ENCODE measurements around the gene ADAMTS9. TPM values are rescaled to one million over a fixed set of nuclear protein-coding genes. Genes with fewer than 3 reads are reported as not detected.
"Not testable (repeated sequence)": the region's sequence is repeated elsewhere in the genome, so short reads cannot be mapped to it uniquely, and the experiment has no call there.

ADAMTS9 gene
- total and polyA plus RNA-seq, 4 donors = 1.2 to 13.8 (median 7.4) TPM

DNA sequence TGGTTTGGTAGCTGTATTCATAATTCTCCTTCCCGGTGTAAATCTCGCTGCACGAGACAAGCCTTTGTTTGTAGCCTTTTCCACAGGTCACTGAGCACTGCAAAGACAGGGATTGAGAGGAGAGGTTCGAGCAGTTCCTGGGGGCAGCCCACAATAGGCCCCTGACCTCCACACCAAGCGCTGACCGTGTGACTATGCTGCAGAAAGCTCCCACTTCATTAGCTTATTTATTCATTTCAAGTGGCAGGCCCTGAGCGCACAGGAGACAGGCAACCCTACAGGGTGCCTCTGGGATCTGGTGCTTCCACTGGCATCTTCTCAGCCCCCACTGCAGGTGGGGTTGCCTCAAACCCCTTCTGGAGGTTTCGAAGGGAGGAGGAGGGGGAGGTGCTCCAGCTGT lies 140.9 kb downstream of the ADAMTS9 start:
- H3K9me3 ChIP-seq (ENCODE audit: control insufficient read depth in 4 of 4, low read length in 3 of 4) = no peaks in the 10 kb centered on the region
- H3K36me3 ChIP-seq (ENCODE audit: control insufficient read depth in 4 of 4, insufficient read depth in 3 of 4, low read depth in 1 of 4, low read length in 3 of 4) = no peaks in the 10 kb centered on the region
- no peaks in the 10 kb centered on the region for H3K4me1 ChIP-seq (ENCODE audit: control insufficient read depth in 4 of 4, insufficient read depth in 4 of 4, low read length in 3 of 4)
- H3K27me3 ChIP-seq (ENCODE audit: control insufficient read depth in 4 of 4, insufficient read depth in 4 of 4, low read length in 3 of 4) = no peaks in the 10 kb centered on the region
- no peak overlapping the region for H3K27ac ChIP-seq (ENCODE audit: low read depth in 1 of 2, low read length in 2 of 2)
- TF ChIP-seq JUND (IDR thresholded peaks at IDR 0.05) (no peak), EGR1 (IDR thresholded peaks at IDR 0.05; ENCODE audit: low read depth in 2 of 2) (no peak), GABPA (IDR thresholded peaks at IDR 0.05 in 1 of 2, conservative IDR thresholded peaks at IDR 0.05 in 1 of 2) (no peak), HNF4G (IDR thresholded peaks at IDR 0.05) (no peak), SP1 (IDR thresholded peaks at IDR 0.05) (no peak), YY1 (IDR thresholded peaks at IDR 0.05) (no peak), FOXA2 (IDR thresholded peaks at IDR 0.05) (no peak), RXRA (IDR thresholded peaks at IDR 0.05) (no peak), NR2F2 (IDR thresholded peaks at IDR 0.05) (no peak), HNF4A (conservative IDR thresholded peaks at IDR 0.05) (no peak)
- TF ChIP-seq, protein P1, sequence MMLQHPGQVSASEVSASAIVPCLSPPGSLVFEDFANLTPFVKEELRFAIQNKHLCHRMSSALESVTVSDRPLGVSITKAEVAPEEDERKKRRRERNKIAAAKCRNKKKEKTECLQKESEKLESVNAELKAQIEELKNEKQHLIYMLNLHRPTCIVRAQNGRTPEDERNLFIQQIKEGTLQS (IDR thresholded peaks at IDR 0.05) = no peak
- TF ChIP-seq, protein P2, sequence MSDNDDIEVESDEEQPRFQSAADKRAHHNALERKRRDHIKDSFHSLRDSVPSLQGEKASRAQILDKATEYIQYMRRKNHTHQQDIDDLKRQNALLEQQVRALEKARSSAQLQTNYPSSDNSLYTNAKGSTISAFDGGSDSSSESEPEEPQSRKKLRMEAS (IDR thresholded peaks at IDR 0.05) = no peak
- TF ChIP-seq, protein P3, sequence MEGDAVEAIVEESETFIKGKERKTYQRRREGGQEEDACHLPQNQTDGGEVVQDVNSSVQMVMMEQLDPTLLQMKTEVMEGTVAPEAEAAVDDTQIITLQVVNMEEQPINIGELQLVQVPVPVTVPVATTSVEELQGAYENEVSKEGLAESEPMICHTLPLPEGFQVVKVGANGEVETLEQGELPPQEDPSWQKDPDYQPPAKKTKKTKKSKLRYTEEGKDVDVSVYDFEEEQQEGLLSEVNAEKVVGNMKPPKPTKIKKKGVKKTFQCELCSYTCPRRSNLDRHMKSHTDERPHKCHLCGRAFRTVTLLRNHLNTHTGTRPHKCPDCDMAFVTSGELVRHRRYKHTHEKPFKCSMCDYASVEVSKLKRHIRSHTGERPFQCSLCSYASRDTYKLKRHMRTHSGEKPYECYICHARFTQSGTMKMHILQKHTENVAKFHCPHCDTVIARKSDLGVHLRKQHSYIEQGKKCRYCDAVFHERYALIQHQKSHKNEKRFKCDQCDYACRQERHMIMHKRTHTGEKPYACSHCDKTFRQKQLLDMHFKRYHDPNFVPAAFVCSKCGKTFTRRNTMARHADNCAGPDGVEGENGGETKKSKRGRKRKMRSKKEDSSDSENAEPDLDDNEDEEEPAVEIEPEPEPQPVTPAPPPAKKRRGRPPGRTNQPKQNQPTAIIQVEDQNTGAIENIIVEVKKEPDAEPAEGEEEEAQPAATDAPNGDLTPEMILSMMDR (IDR thresholded peaks at IDR 0.05; ENCODE audit: low read depth, low read length, missing input control) = no peak
- TF ChIP-seq, protein P4, sequence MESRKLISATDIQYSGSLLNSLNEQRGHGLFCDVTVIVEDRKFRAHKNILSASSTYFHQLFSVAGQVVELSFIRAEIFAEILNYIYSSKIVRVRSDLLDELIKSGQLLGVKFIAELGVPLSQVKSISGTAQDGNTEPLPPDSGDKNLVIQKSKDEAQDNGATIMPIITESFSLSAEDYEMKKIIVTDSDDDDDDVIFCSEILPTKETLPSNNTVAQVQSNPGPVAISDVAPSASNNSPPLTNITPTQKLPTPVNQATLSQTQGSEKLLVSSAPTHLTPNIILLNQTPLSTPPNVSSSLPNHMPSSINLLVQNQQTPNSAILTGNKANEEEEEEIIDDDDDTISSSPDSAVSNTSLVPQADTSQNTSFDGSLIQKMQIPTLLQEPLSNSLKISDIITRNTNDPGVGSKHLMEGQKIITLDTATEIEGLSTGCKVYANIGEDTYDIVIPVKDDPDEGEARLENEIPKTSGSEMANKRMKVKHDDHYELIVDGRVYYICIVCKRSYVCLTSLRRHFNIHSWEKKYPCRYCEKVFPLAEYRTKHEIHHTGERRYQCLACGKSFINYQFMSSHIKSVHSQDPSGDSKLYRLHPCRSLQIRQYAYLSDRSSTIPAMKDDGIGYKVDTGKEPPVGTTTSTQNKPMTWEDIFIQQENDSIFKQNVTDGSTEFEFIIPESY (IDR thresholded peaks at IDR 0.05) = no peak
- TF ChIP-seq, protein P5, sequence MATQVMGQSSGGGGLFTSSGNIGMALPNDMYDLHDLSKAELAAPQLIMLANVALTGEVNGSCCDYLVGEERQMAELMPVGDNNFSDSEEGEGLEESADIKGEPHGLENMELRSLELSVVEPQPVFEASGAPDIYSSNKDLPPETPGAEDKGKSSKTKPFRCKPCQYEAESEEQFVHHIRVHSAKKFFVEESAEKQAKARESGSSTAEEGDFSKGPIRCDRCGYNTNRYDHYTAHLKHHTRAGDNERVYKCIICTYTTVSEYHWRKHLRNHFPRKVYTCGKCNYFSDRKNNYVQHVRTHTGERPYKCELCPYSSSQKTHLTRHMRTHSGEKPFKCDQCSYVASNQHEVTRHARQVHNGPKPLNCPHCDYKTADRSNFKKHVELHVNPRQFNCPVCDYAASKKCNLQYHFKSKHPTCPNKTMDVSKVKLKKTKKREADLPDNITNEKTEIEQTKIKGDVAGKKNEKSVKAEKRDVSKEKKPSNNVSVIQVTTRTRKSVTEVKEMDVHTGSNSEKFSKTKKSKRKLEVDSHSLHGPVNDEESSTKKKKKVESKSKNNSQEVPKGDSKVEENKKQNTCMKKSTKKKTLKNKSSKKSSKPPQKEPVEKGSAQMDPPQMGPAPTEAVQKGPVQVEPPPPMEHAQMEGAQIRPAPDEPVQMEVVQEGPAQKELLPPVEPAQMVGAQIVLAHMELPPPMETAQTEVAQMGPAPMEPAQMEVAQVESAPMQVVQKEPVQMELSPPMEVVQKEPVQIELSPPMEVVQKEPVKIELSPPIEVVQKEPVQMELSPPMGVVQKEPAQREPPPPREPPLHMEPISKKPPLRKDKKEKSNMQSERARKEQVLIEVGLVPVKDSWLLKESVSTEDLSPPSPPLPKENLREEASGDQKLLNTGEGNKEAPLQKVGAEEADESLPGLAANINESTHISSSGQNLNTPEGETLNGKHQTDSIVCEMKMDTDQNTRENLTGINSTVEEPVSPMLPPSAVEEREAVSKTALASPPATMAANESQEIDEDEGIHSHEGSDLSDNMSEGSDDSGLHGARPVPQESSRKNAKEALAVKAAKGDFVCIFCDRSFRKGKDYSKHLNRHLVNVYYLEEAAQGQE (IDR thresholded peaks at IDR 0.05) = no peak
- WGBS = 90% methylated on average over 8 of the region's 8 CpGs
- DNase-seq (ENCODE audit: low spot score) = no peak
- no peak overlapping the region for H3K9ac ChIP-seq (ENCODE audit: low read depth in 1 of 2, low read length in 2 of 2)
- H3K4me3 ChIP-seq (ENCODE audit: low read depth in 1 of 3, low read length in 3 of 3) = no peak overlapping the region

DNA sequence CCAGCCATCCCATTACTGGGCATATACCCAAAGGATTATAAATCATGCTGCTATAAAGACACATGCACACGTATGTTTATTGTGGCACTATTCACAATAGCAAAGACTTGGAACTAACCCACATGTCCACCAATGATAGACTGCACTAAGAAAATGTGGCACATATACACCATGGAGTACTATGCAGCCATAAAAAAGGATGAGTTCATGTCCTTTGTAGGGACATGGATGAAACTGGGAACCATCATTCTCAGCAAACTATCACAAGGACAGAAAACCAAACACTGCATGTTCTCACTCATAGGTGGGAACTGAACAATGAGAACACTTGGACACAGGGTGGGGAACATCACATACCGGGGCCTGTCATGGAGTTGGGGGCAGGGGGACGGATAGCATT lies 142.6 kb downstream of the ADAMTS9 start:
- not testable (repeated sequence) for H3K27ac ChIP-seq (ENCODE audit: low read depth in 1 of 2, low read length in 2 of 2); H3K9ac ChIP-seq (ENCODE audit: low read depth in 1 of 2, low read length in 2 of 2); H3K9me3 ChIP-seq (ENCODE audit: control insufficient read depth in 4 of 4, low read length in 3 of 4); DNase-seq (ENCODE audit: low spot score); H3K27me3 ChIP-seq (ENCODE audit: control insufficient read depth in 4 of 4, insufficient read depth in 4 of 4, low read length in 3 of 4); H3K4me1 ChIP-seq (ENCODE audit: control insufficient read depth in 4 of 4, insufficient read depth in 4 of 4, low read length in 3 of 4); H3K4me3 ChIP-seq (ENCODE audit: low read depth in 1 of 3, low read length in 3 of 3); H3K36me3 ChIP-seq (ENCODE audit: control insufficient read depth in 4 of 4, insufficient read depth in 3 of 4, low read depth in 1 of 4, low read length in 3 of 4)
- 87% methylated on average over 3 of the region's 3 CpGs for WGBS

All from liver (tissue), 9 donors.